GM18502 (cell line): ENCODE results near the gene DNAJB4.
A peak's percentile ranks its signal among the peaks of the same experiment; 100 is the strongest.
"Not testable (repeated sequence)": the region's sequence is repeated elsewhere in the genome, so short reads cannot be mapped to it uniquely, and the experiment has no call there.

ENCODE experiments used
- ATAC-seq: cut with Tn5 transposase; IDR thresholded peaks from one replicate; pipeline ENCODE4 v1.9.1; 2021; ENCODE audit warnings: mild to moderate bottlenecking; ENCODE audit not compliant: unreplicated experiment, poor library complexity

The DNAJB4 gene

DNA sequence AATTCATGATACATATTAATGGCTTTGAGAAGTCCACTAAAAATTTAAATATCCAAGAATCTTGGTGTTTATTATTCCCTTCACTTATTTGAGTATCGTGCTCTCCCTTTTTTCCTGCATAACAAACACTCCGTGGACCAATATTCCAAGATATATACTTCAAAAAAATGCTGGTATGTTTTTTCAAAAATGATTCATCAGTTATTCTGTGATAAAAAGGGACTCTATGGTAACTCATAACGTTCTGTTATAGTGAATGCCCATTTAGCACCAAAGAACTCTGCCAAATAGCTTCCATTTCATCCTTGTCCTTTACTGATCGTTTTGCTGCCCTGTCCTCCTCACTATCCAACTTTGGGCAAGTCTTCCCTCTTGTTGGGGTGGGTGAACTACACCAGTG, 53.9 kb downstream of the DNAJB4 start:
- ATAC-seq: no peak

DNA sequence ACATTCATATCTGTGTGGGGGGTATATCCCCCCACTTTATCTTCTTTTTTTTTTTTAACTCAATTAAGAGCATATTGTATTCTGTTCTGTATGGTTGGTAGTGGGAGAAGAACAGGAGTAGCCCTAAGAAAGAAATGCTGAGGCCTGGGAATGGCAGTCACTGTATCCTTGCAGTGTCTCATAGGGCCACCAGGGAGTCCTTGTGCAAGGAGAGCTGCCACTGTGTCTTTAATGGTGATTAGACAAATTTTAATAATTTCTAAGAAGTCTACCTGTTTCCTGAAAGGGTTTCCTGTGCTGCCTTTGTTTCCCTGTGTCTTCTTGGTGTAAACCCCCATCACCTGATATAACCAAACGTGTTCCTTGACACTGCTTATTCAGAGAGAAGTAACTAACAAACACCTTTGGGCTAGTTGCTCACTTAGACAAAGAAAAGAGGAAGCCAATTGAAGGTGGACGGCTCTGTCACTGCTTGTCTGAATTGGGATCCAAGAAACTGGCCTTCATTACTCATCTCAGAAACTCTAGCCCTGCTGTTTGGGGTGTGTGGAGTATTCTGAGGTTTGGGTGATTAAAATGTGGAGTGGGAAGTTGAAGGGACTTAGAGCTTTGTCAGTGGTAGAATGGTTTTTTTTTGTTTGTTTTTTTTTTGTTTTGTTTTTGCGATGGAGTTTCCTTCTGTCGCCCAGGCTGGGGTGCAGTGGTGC, 56.3 kb downstream of the DNAJB4 start:
- ATAC-seq: peak; percentile 98

DNA sequence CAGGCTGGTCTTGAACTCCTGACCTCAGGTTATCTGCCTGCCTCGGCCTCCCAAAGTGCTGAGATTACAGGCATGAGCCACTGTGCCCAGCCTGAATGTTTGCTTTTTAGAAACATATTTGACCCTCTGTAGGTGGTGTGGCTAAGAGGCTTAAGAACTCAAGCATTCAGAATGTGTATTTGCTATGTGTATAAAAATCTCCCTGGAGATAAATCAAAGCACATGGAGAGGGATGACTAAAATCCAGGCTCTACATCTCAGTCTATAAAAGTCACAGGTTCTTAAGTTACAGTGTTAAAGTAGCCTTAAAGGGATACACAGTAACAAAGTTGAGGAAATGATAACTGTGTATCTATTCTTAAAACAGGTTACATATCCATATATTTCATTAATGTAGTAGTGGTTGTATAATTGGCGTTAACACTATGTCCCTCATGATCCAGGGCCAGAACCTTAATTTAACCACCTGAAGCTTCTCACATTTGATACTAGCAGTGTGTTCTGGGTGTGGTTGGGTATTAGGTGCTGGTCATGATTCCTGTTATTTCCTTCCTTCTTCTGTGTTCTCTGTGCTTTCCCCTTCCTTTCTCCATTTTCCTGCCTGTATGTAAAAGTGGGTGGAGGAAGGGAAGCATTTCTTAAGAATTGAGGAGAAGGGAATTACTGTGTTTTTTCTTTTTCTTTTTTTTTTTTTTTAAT, 57.2 kb downstream of the DNAJB4 start:
- no peak for ATAC-seq

DNA sequence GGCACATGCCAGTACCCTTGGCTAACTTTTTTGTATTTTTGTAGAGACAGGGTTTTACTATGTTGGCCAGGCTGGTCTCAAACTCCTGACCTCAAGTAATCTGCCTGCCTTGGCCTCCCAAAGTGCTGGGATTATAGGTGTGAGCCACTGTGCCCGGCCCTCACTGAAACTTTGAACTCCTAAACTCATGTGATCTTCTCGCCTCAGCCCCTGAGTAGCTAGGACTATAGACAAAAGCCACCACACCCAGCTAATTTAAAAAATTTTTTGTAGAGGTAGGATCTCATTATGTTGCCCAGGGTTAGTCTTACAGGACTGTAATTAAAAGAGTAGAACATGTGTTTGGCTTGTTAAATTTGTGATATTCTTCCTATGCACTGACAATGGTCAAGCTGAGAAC, 60.1 kb downstream of the DNAJB4 start:
- ATAC-seq: not testable (repeated sequence)
